ENCODE measurements around the gene SNED1. TPM values are rescaled to one million over a fixed set of nuclear protein-coding genes. Genes with fewer than 3 reads are reported as not detected.

SNED1 gene
- total RNA-seq, 1 experiment from 2014 or later = 0.76 TPM

DNA sequence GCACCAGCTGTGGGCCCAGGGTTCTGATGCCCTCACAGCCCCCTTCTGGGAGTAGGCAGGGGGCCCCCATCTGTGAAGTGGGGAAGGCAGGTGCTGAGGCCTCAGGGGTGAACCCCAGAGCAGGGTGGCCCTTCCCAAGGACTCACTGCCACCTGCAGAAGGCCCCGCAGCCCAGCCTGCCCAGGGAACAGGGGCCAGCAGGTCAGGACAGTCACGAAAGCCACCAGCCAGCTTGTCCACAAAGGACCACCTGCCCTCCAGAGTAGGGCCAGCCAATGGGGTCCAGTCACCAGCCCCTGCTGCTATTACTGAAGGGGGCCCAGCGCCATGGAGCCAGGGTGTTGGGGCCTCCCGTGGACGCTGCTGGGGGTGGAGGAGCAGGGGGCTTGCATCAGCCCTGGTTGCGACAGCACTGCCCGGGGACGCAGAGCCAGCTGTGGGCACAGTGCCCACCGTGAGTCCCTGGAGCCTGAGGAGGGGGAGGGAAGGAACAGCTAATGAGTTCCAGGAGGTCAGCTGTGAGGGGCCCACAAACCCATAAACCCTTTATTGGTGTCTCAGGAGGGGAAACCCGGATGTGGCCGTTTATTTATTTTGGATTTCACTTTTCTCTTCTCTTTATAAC is 11.5 kb upstream of the SNED1 start:
- CTCF ChIA-PET = interaction anchor here (0.7 kb wide), 1 partner anchor 22 kb away, joined by 5 read pairs; no protein-coding TSS in a partner anchor
- no peak for DNase-seq
- TF ChIP-seq CTCF (IDR thresholded peaks at IDR 0.05; ENCODE audit: unreplicated experiment) = no peak
- H3K36me3 Mint-ChIP-seq (ENCODE audit: insufficient read depth, unreplicated experiment) = peaks cover 12% of the 10 kb centered on the region
- H3K27ac Mint-ChIP-seq (ENCODE audit: unreplicated experiment) = no peak overlapping the region
- H3K4me3 Mint-ChIP-seq (ENCODE audit: low read depth, unreplicated experiment) = no peak overlapping the region
- intact Hi-C loops (cut with micrococcal nuclease; ENCODE audit: unreplicated experiment) = no loop called here
- H3K27me3 Mint-ChIP-seq (ENCODE audit: unreplicated experiment) = peaks cover 43% of the 10 kb centered on the region
- no peaks in the 10 kb centered on the region for H3K9me3 Mint-ChIP-seq (ENCODE audit: low read depth, unreplicated experiment)
- no TSS peak for BruUV-seq (replicated peaks)
- peaks cover 5% of the 10 kb centered on the region for H3K4me1 Mint-ChIP-seq (ENCODE audit: low read depth, unreplicated experiment)

DNA sequence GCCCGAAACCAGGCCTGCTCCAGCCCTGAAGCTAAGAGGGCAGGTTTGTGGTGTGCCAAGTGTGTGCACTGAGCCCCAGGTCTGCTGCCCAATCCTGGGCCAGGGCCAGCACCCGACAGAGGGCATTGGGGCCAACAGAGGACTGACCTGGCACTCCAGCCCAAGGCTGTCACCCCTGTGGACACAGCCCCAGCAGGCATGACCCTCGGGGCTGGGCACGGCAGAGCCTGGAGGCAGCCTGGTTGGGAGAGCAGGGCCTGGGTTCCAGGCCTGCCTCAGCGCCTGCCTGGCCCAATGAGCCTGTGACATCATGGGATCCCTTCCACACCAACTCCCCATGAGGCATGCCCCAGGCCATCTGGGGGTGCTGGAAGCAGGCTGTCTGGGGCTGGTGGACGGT is 10.8 kb upstream of the SNED1 start:
- intact Hi-C loops (cut with micrococcal nuclease; ENCODE audit: unreplicated experiment) = no loop called here
- no TSS peak for BruUV-seq (replicated peaks)
- no peak for DNase-seq
- Mint-ChIP-seq H3K36me3 (ENCODE audit: insufficient read depth, unreplicated experiment) (peaks cover 13% of the 10 kb centered on the region), H3K4me3 (ENCODE audit: low read depth, unreplicated experiment) (no peak overlapping the region), H3K27me3 (ENCODE audit: unreplicated experiment) (peaks cover 36% of the 10 kb centered on the region), H3K9me3 (ENCODE audit: low read depth, unreplicated experiment) (no peaks in the 10 kb centered on the region), H3K27ac (ENCODE audit: unreplicated experiment) (no peak overlapping the region), H3K4me1 (ENCODE audit: low read depth, unreplicated experiment) (peaks cover 11% of the 10 kb centered on the region)
- CTCF ChIA-PET = interaction anchor here (0.7 kb wide), 1 partner anchor 22 kb away, joined by 5 read pairs; no protein-coding TSS in a partner anchor
- no peak for TF ChIP-seq CTCF (IDR thresholded peaks at IDR 0.05; ENCODE audit: unreplicated experiment)

- no peak for TF ChIP-seq CTCF (IDR thresholded peaks at IDR 0.05; ENCODE audit: unreplicated experiment)
- intact Hi-C loops (cut with micrococcal nuclease; ENCODE audit: unreplicated experiment) = no loop called here
- CTCF ChIA-PET = no interaction called here
- no peak for DNase-seq
- no TSS peak for BruUV-seq (replicated peaks)
- H3K4me3 Mint-ChIP-seq (ENCODE audit: low read depth, unreplicated experiment) = no peak overlapping the region
- H3K27ac Mint-ChIP-seq (ENCODE audit: unreplicated experiment) = no peak overlapping the region
- peaks cover 7% of the 10 kb centered on the region for H3K36me3 Mint-ChIP-seq (ENCODE audit: insufficient read depth, unreplicated experiment)
- H3K27me3 Mint-ChIP-seq (ENCODE audit: unreplicated experiment) = peaks cover 31% of the 10 kb centered on the region
- peaks cover 11% of the 10 kb centered on the region for H3K4me1 Mint-ChIP-seq (ENCODE audit: low read depth, unreplicated experiment)
- no peaks in the 10 kb centered on the region for H3K9me3 Mint-ChIP-seq (ENCODE audit: low read depth, unreplicated experiment)
Measured at GRCh38 chr2:240988146-240988545, 10.3 kb upstream of the SNED1 start.

- peaks cover 6% of the 10 kb centered on the region for H3K36me3 Mint-ChIP-seq (ENCODE audit: insufficient read depth, unreplicated experiment)
- H3K27ac Mint-ChIP-seq (ENCODE audit: unreplicated experiment) = no peak overlapping the region
- intact Hi-C loops (cut with micrococcal nuclease; ENCODE audit: unreplicated experiment) = no loop called here
- no peak for TF ChIP-seq CTCF (IDR thresholded peaks at IDR 0.05; ENCODE audit: unreplicated experiment)
- no peak for DNase-seq
- BruUV-seq (replicated peaks) = no TSS peak
- H3K4me1 Mint-ChIP-seq (ENCODE audit: low read depth, unreplicated experiment) = peaks cover 11% of the 10 kb centered on the region
- no peak overlapping the region for H3K4me3 Mint-ChIP-seq (ENCODE audit: low read depth, unreplicated experiment)
- CTCF ChIA-PET = interaction anchor here (0.6 to 0.8 kb wide), 2 partner anchors 69 to 74 kb away, joined by 3 to 7 read pairs; no protein-coding TSS in a partner anchor
- peaks cover 25% of the 10 kb centered on the region for H3K27me3 Mint-ChIP-seq (ENCODE audit: unreplicated experiment)
- no peaks in the 10 kb centered on the region for H3K9me3 Mint-ChIP-seq (ENCODE audit: low read depth, unreplicated experiment)
Measured at GRCh38 chr2:240988571-240989271, 9.7 kb upstream of the SNED1 start.

Data from Calu3 (cell line).